HL-60 (cell line): Measurements from ENCODE around the gene TYW3.

Experiments used
- DNase-seq, 2 experiments: peaks; one replicate each; pipeline ENCODE4 v3.0.0-alpha.2; 2010 to 2020; ENCODE audit warnings: low read depth in 1 of 2, low spot score in 1 of 2
- H3K27ac ChIP-seq: fragments of 250-450 bp; sonication (Bioruptor Pico); replicated peaks from 2 replicates; pipeline ENCODE4 v1.5.1; 2020; ENCODE audit warnings: mild to moderate bottlenecking, moderate library complexity
- H3K27me3 ChIP-seq: fragments of 250-450 bp; sonication (Bioruptor Pico); 2 replicates; pipeline ENCODE4 v1.5.1; 2021; ENCODE audit warnings: mild to moderate bottlenecking, moderate library complexity; ENCODE audit not compliant: insufficient read depth, poor library complexity, severe bottlenecking
- H3K4me3 ChIP-seq: replicated peaks from 2 replicates; pipeline ENCODE4 v1.5.1; 2011; ENCODE audit warnings: mild to moderate bottlenecking, control low read depth, low read length; ENCODE audit not compliant: insufficient read depth
- CTCF ChIP-seq: IDR thresholded peaks from one replicate; pipeline ENCODE4 v1.5.1; 2011; ENCODE audit warnings: low read length, control low read depth, inconsistent platforms; ENCODE audit not compliant: insufficient read depth
- GABPA ChIP-seq: IDR thresholded peaks from 2 replicates; pipeline ENCODE4 v1.6.1; 2012; ENCODE audit warnings: low read depth
- POLR2AphosphoS5 ChIP-seq: IDR thresholded peaks from 2 replicates; pipeline ENCODE4 v1.6.1; 2012; ENCODE audit warnings: low read depth
- REST ChIP-seq: IDR thresholded peaks from 2 replicates; pipeline ENCODE4 v1.6.1; 2012; ENCODE audit warnings: low read depth; ENCODE audit not compliant: insufficient replicate concordance
- SPI1 ChIP-seq: IDR thresholded peaks from 2 replicates; pipeline ENCODE4 v1.6.1; 2012; ENCODE audit warnings: low read depth, mild to moderate bottlenecking, borderline replicate concordance

TYW3 gene

GRCh38 chr1:74775735-74776134 lies 42.8 kb downstream of the TYW3 start:
- no peak for DNase-seq
- no peaks in the 10 kb centered on the region for H3K27me3 ChIP-seq
- TF ChIP-seq REST (no peak), CTCF (no peak), POLR2AphosphoS5 (no peak)
- H3K4me3 ChIP-seq, result no peak overlapping the region
- H3K27ac ChIP-seq, result no peak overlapping the region

GRCh38 chr1:74777525-74777924 lies 44.6 kb downstream of the TYW3 start:
- DNase-seq, result no peak
- H3K27ac ChIP-seq, result no peak overlapping the region

DNA sequence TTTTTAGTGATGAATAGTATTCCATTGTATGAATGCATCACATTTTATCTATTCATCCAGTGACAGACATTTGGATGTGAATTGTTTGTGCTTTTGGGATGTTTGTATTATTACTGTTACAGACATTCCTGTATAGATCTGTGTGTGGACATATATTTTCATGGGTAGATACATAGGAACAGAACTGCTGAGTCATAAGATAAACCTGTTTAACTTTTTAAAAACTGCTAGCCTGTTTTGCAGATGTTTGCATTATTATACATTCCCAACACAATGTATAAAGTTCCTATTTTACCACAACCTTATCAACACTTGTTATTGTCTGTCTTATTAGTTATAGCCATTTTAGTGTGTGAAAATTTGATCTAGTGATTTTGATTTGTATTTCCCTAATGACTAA lies 46.8 kb downstream of the TYW3 start:
- DNase-seq, result no peak
- no peak overlapping the region for H3K4me3 ChIP-seq
- TF ChIP-seq GABPA, result no peak
- TF ChIP-seq SPI1, result no peak
- no peak for TF ChIP-seq REST
- no peak for TF ChIP-seq POLR2AphosphoS5
- no peak for TF ChIP-seq CTCF
- no peak overlapping the region for H3K27ac ChIP-seq
- no peaks in the 10 kb centered on the region for H3K27me3 ChIP-seq

More at GRCh38 chr1:74777525-74777924, 44.6 kb downstream of the TYW3 start:
- TF ChIP-seq CTCF (no peak), POLR2AphosphoS5 (no peak), GABPA (no peak), REST (no peak), SPI1 (no peak)
- Histone ChIP-seq H3K4me3 (no peak overlapping the region), H3K27me3 (no peaks in the 10 kb centered on the region)
